HG03066 (cell line): Measurements from ENCODE around the gene XRCC6.
A peak's percentile ranks its signal among the peaks of the same experiment; 100 is the strongest.
"Not testable (repeated sequence)": the region's sequence is repeated elsewhere in the genome, so short reads cannot be mapped to it uniquely, and the experiment has no call there.

Source experiments
- ATAC-seq: cut with Tn5 transposase; IDR thresholded peaks from one replicate; pipeline ENCODE4 v1.9.1; 2021; ENCODE audit warnings: low read depth; ENCODE audit not compliant: unreplicated experiment

The XRCC6 gene

GRCh38 chr22:41621099-41621910, at the start of gene XRCC6:
Gene XRCC6 (plus strand): TSS chr22:41621295. CDS start chr22:41622005, 710 bp downstream.
- ATAC-seq, result peak; percentile 78

DNA sequence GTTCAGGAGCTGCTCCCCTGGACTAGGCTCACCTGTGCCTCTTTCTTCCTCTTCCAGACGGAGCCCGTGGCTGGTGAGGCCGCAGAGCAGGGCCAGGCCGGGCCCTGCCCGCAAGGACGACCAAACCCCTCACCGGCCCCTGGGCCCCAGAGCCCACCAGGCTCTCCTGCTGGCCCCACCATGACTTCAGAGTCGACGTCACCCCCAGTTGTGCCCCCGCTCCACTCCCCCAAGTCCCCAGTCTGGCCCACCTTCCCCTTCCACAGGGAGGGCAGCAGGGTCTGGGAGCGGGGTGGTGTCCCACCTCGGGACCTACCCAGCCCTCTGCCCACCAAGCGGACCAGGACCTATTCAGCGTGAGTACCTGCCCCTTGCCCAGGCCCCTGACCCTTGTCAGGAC, 49.3 kb upstream of the XRCC6 start:
- no peak for ATAC-seq

- not testable (repeated sequence) for ATAC-seq
Observed at GRCh38 chr22:41572305-41572704, 48.8 kb upstream of the XRCC6 start.

DNA sequence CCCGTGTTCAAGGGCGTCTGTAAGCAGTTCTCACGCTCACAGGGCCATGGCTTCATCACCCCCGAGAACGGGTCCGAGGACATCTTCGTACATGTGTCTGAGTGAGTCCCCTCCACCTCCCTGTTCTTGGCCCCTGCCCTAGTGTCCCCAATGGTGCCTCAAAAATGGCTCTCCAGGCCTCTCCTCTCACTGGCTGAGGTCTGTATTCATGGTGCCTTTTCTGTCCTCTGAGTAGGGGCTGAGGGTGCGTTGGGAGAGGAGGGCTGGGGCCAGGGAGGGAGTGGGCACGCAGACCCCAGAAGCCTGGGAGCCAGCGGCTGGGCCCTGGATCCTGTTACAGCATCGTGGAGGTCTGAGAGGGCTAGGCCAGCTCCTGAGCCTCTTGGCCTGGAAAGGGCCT, 47.4 kb upstream of the XRCC6 start:
- ATAC-seq, result no peak

- ATAC-seq, result no peak
Observed at GRCh38 chr22:41574847-41575381, 46.2 kb upstream of the XRCC6 start.

GRCh38 chr22:41575533-41575932, 45.6 kb upstream of the XRCC6 start:
- ATAC-seq, result no peak

GRCh38 chr22:41576877-41577276, 44.2 kb upstream of the XRCC6 start:
- ATAC-seq, result no peak

DNA sequence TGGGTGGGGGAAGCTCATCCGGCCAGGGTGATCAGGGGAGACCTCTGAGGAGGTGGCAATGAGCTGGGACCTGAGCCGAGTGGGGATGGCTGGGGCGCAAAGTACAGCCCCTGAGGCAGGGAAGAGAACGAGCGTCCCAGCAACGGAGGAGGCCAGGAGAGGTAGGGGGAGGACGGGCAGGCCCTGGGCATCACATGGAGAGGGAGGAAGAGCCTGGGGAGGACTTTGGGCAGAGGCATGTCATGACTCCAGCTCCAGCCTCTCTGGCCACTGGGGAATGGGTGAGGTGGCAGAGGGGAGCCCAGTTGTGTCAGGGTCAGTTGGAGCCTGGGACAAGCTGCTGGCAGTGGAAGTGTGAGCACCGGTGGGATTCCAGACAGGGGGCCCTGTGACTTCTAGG, 43.0 kb upstream of the XRCC6 start:
- ATAC-seq, result no peak

GRCh38 chr22:41578818-41579217, 42.3 kb upstream of the XRCC6 start:
- no peak for ATAC-seq

GRCh38 chr22:41579297-41579996, 41.6 kb upstream of the XRCC6 start:
- ATAC-seq, result no peak

GRCh38 chr22:41579997-41580355, 41.1 kb upstream of the XRCC6 start:
- no peak for ATAC-seq

- ATAC-seq, result no peak
Observed at GRCh38 chr22:41582694-41583093, 38.4 kb upstream of the XRCC6 start.

DNA sequence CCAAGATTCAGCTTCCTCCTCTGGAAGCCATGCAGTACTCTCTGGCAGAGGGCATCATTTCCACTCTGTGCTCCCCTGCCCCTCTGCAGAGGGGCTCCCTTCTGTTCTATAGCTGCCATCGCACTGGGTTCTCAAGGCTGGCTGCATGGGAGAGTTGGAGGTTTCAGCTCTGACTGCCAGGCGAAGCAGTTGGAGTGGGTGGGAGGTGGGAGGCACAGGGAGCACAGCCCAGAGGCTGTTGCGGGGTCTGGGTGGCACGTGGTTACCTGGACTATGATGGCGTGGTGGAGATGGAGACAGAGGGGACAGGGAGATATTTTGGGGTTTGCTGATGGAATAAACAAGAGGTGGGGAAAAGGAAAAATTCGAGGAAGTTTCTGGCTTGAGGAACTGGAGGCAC, 36.2 kb upstream of the XRCC6 start:
- ATAC-seq, result no peak

- ATAC-seq, result no peak
Observed at GRCh38 chr22:41585898-41586297, 35.2 kb upstream of the XRCC6 start.

DNA sequence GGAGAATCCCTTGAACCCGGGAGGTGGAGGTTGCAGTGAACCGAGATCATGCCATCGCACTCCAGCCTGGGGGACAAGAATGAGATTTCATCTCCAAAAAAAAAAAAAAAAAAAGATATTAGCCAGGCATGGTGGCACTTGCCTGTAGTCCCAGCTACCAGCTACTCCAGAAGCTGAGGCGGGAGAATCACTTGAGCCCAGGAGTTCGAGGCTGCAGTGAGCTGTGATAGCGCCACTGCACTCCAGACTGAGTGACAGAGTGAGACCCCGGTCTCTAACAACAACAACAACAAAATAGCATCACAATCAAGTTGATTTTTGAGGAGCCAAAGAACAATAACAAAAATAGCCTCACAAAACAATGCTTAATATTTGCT, 33.8 kb upstream of the XRCC6 start:
- ATAC-seq, result no peak

GRCh38 chr22:41589391-41590241, 31.5 kb upstream of the XRCC6 start, which contains the start of gene PMM1:
Gene PMM1 (minus strand): TSS chr22:41589840. CDS start chr22:41589805, 35 bp downstream.
- ATAC-seq, result peak; percentile 92

DNA sequence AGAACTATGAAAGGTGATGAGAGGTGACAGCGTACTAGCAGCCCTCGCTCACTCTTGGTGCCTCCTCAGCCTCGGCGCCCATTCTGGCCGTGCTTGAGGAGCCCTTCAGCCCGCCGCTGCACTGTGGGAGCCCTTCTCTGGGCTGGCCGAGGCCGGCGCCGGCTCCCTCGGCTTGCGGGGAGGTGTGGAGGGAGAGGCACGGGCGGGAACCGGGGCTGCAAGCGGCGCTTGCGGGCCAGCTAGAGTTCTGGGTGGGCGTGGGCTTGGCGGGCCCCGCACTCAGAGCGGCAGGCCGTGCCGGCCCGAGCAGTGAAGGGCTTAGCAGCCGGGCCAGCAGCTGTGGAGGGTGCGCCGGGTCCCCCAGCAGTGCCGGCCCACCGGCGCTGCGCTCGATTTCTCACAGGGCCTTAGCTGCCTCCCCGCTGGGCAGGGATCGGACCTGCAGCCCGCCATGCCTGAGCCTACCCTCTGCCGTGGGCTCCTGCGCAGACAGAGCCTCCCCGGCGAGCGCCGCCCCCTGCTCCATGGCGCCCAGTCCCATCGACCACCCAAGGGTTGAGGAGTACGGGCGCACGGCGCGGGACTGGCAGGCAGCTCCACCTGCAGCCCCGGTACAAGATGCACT, 27.6 kb upstream of the XRCC6 start:
- ATAC-seq, result not testable (repeated sequence)

- ATAC-seq, result no peak
Observed at GRCh38 chr22:41595703-41596102, 25.4 kb upstream of the XRCC6 start.

GRCh38 chr22:41596776-41597634, 24.1 kb upstream of the XRCC6 start:
- no peak for ATAC-seq

DNA sequence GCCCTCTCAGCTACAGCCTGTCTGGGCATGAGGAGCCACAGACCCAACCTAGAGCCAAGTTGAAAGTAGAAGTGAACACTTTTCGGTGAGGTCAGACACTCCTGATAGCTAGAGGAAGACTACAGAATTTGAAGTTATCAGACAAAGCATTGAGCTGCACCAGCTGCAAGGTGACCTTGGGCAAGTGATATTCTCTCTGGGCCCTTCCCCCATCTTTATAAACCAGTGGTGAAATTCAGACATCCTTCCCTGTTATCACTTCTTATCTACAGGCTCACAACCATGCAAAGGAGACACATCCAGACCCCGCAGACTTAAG, 23.5 kb upstream of the XRCC6 start:
- no peak for ATAC-seq
